Measurements from ENCODE around the gene ARL5A.

DNA sequence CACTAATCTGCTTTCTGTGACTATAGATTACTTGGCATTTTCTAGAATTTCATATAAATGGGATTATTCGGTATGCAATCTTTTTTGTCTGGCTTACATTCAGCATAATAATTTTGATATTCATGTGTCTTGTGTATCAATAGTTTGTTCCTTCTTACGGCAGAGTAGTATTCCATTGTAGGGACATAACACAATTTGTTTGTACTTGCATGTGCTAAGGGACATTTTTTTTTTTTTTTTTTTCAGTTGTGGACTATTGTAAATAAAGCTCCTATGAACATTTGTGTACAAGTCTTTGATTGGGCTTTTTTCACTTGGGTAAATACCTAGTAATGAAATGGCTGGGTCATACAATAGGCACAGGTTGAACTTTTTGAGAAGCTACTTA, 45.1 kb downstream of the ARL5A start:
- TF ChIP-seq ZNF274 (IDR thresholded peaks at IDR 0.05; ENCODE audit: low read depth, low read length) (no peak), YY1 (IDR thresholded peaks at IDR 0.05; ENCODE audit: insufficient read depth, insufficient read length) (no peak), SUZ12 (IDR thresholded peaks at IDR 0.05; ENCODE audit: extremely low read depth, insufficient read depth, insufficient read length) (no peak)
